Neuronal stem cell (in vitro differentiated cells): ENCODE measurements around the gene GLYR1.

Experiments used
- DNase-seq: peaks from one replicate; pipeline ENCODE4 v3.0.0-alpha.2; 2013; ENCODE audit warnings: low spot score
- H2AFZ ChIP-seq: one replicate; pipeline ENCODE4 v1.6.1; 2013; ENCODE audit warnings: mild to moderate bottlenecking, low read length, inconsistent platforms
- H2AK5ac ChIP-seq: 2 replicates; pipeline ENCODE4 v1.6.1; 2013; ENCODE audit warnings: low read depth, mild to moderate bottlenecking, inconsistent platforms, low read length, moderate library complexity, mixed read lengths
- H2BK120ac ChIP-seq: 2 replicates; pipeline ENCODE4 v1.6.1; 2013; ENCODE audit warnings: low read depth, mild to moderate bottlenecking, inconsistent platforms, low read length, moderate library complexity, mixed read lengths
- H2BK12ac ChIP-seq: one replicate; pipeline ENCODE4 v1.6.1; 2013; ENCODE audit warnings: low read length, inconsistent platforms
- H2BK15ac ChIP-seq: 2 replicates; pipeline ENCODE4 v1.6.1; 2013; ENCODE audit warnings: mild to moderate bottlenecking, low read length, inconsistent platforms, mixed read lengths
- H2BK5ac ChIP-seq: one replicate; pipeline ENCODE4 v1.6.1; 2013; ENCODE audit warnings: inconsistent platforms, mild to moderate bottlenecking, low read length, moderate library complexity
- H3K14ac ChIP-seq: one replicate; pipeline ENCODE4 v1.6.1; 2013; ENCODE audit warnings: low read length, inconsistent platforms
- H3K18ac ChIP-seq: 2 replicates; pipeline ENCODE4 v1.6.1; 2013; ENCODE audit warnings: low read length, inconsistent platforms
- H3K23ac ChIP-seq: 2 replicates; pipeline ENCODE4 v1.6.1; 2013; ENCODE audit warnings: low read depth, mild to moderate bottlenecking, mixed read lengths, low read length, inconsistent platforms; ENCODE audit not compliant: poor library complexity
- H3K27ac ChIP-seq: replicated peaks from 3 replicates; pipeline ENCODE4 v1.5.1; 2013; ENCODE audit warnings: low read length, inconsistent platforms
- H3K27me3 ChIP-seq, 3 experiments: 2 replicates each; pipeline ENCODE4 v1.6.1; 2013; ENCODE audit warnings: low read length in 3 of 3, mild to moderate bottlenecking in 2 of 3, inconsistent platforms in 1 of 3, low read depth in 1 of 3, mixed read lengths in 1 of 3, moderate library complexity in 1 of 3; ENCODE audit not compliant: control insufficient read depth in 3 of 3, insufficient read depth in 3 of 3
- H3K36me3 ChIP-seq, 2 donors: replicated peaks in 1 of 2; 2 replicates each; pipeline ENCODE4 v1.6.1; 2013; ENCODE audit warnings: low read length in 2 of 2; ENCODE audit not compliant: control insufficient read depth in 2 of 2, insufficient read depth in 2 of 2
- H3K4ac ChIP-seq: 2 replicates; pipeline ENCODE4 v1.6.1; 2013; ENCODE audit warnings: inconsistent platforms, mild to moderate bottlenecking, low read length, moderate library complexity
- H3K4me1 ChIP-seq, 2 donors: 1 replicate in 1 of 2; 2 replicates in 1 of 2; pipeline ENCODE4 v1.6.1; 2013; ENCODE audit warnings: low read length in 2 of 2, low read depth in 1 of 2; ENCODE audit not compliant: control insufficient read depth in 2 of 2, insufficient read depth in 1 of 2
- H3K4me2 ChIP-seq: one replicate; pipeline ENCODE4 v1.6.1; 2013; ENCODE audit warnings: mild to moderate bottlenecking, low read length, inconsistent platforms; ENCODE audit not compliant: insufficient read depth, poor library complexity, severe bottlenecking
- H3K4me3 ChIP-seq, 2 donors: 2 replicates each; pipeline ENCODE4 v1.5.1; 2013; ENCODE audit warnings: low read length in 2 of 2, mild to moderate bottlenecking in 2 of 2, inconsistent platforms in 1 of 2, moderate library complexity in 1 of 2
- H3K79me1 ChIP-seq: one replicate; pipeline ENCODE4 v1.6.1; 2013; ENCODE audit warnings: low read depth, mild to moderate bottlenecking, inconsistent platforms, low read length, moderate library complexity
- H3K9ac ChIP-seq: one replicate; pipeline ENCODE4 v1.6.1; 2013; ENCODE audit warnings: mild to moderate bottlenecking, low read depth, low read length, inconsistent platforms; ENCODE audit not compliant: poor library complexity
- H3K9me3 ChIP-seq, 2 donors: replicated peaks in 1 of 2; 2 replicates each; pipeline versions ENCODE3 to v1.6.1; 2013; ENCODE audit warnings: low read length in 2 of 2, mild to moderate bottlenecking in 2 of 2, inconsistent platforms in 1 of 2, low read depth in 1 of 2, mixed read lengths in 1 of 2, moderate library complexity in 1 of 2; ENCODE audit not compliant: control insufficient read depth in 2 of 2, insufficient read depth in 1 of 2
- H4K8ac ChIP-seq: one replicate; pipeline ENCODE4 v1.6.1; 2013; ENCODE audit warnings: low read depth, mild to moderate bottlenecking, inconsistent platforms, low read length, moderate library complexity
- H4K91ac ChIP-seq: one replicate; pipeline ENCODE4 v1.6.1; 2013; ENCODE audit warnings: low read length, low read depth, mild to moderate bottlenecking, inconsistent platforms; ENCODE audit not compliant: poor library complexity
- WGBS, 2 donors: extraction: QIAGEN DNeasy Blood & Tissue Kit; methylation state at CpG; one replicate each; pipeline ENCODE4 v1.1.7; 2013; ENCODE audit warnings: missing lambda C conversion rate in 2 of 2, mixed read lengths in 1 of 2; ENCODE audit not compliant: insufficient read length in 2 of 2, insufficient replicate concordance in 1 of 2; ENCODE audit errors: extremely low coverage in 2 of 2; 5-methylcytosine and 5-hydroxymethylcytosine counted together

Gene GLYR1

DNA sequence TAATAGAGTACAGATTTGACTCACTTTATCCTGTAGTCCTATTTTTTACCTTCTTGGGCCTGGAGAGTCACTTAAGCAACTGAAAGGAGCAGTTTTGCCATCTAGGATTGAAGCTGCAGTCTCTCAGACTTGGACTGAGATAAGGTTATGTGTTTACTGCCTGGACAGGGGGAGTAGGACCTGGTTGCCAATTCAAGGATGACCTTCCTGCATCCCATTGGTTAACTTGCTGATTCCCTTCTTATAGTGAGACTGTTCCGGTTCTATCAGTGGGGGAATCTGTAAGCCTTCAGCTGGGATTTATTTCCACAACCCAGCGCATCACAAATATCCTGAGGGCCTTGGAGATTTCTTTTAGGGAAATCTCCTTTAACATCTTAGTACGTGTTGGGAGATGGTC, 3.1 kb upstream of the GLYR1 start:
- Histone ChIP-seq H3K4me3 (no peak overlapping the region), H3K9ac (no peak overlapping the region), H3K23ac (no peak overlapping the region), H3K9me3 (no peaks in the 10 kb centered on the region), H3K27ac (no peak overlapping the region), H3K27me3 (no peaks in the 10 kb centered on the region), H2BK120ac (no peak overlapping the region), H3K14ac (no peak overlapping the region), H2BK15ac (no peak overlapping the region), H3K36me3 (peaks cover 6 to 40% of the 10 kb centered on the region in 2 donors), H2BK5ac (no peak overlapping the region), H2BK12ac (no peak overlapping the region), H3K4me2 (no peak overlapping the region), H4K91ac (no peak overlapping the region), H2AFZ (no peak overlapping the region), H3K18ac (no peak overlapping the region), H2AK5ac (no peak overlapping the region), H3K4me1 (peaks cover 5 to 22% of the 10 kb centered on the region in 2 donors), H3K4ac (no peak overlapping the region), H3K79me1 (peaks cover 15% of the 10 kb centered on the region), H4K8ac (no peak overlapping the region)
- WGBS, 2 donors: no CpG with 5 or more reads among the region's 3 CpGs
- no peak for DNase-seq

DNA sequence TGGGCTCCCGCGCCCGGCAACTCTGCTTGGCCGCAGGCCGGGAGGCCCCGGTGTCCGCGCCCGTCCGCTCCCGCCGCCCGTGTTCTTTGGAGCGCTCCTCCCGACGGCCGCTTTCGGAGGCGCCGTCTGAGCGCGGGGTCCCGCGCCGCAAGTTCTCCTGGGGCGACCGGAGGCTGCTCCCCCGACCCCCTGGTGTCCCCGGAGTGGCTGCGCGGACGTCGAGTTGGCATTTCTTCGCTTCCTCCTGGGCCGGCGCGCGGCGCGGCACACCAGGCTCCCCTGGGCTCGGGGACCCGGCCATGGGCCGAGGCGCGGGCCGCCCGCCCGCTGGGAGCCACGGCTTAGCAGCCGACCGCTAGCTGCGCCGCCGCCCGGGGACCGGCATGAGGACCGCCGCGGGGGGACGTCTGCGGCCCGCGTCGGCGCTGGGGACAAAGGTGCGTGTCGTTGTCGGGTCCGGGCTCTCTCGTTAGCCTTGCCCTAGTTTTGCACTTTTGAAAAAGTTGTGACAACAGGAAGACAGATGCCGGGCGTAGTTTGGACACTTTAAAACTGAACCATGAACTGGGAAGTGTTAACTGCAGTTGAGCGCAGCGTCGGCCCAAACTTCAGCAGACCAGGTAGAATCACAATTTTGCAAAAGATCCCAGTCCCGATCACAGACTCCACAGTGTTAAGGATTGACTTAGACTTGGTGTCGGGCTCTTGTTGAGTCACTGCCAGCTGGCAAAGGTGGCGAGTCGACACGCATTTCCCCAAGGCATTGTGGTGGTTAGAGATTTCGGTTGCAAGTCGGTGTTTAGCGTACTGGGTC, 893 bp upstream of the GLYR1 start:
- H2AK5ac ChIP-seq: no peak overlapping the region
- H3K36me3 ChIP-seq: peaks cover 13 to 39% of the 10 kb centered on the region in 2 donors
- H2AFZ ChIP-seq: peak overlapping the region; percentile 96
- peak overlapping the region; percentile 75 for H3K27ac ChIP-seq
- H3K79me1 ChIP-seq: peaks cover 15% of the 10 kb centered on the region
- peaks cover 5 to 22% of the 10 kb centered on the region in 2 donors for H3K4me1 ChIP-seq
- DNase-seq: peak; percentile 6
- H2BK120ac ChIP-seq: no peak overlapping the region
- no peaks in the 10 kb centered on the region for H3K9me3 ChIP-seq
- peak overlapping the region; percentile 87 to 88 for H3K4me3 ChIP-seq
- no peak overlapping the region for H4K8ac ChIP-seq
- H3K4ac ChIP-seq: no peak overlapping the region
- H2BK5ac ChIP-seq: peak overlapping the region; percentile 24
- H3K14ac ChIP-seq: peak overlapping the region; percentile 82
- peak overlapping the region; percentile 93 for H3K4me2 ChIP-seq
- H3K18ac ChIP-seq: peak overlapping the region; percentile 89
- H3K9ac ChIP-seq: peak overlapping the region; percentile 84
- no peaks in the 10 kb centered on the region for H3K27me3 ChIP-seq
- H3K23ac ChIP-seq: peak overlapping the region; percentile 85
- H4K91ac ChIP-seq: no peak overlapping the region
- H2BK15ac ChIP-seq: peak overlapping the region; percentile 58
- WGBS, 2 donors: no CpG with 5 or more reads among the region's 83 CpGs
- no peak overlapping the region for H2BK12ac ChIP-seq

GRCh38 chr16:4846503-4846900, 586 bp downstream of the GLYR1 start:
- no peak overlapping the region for H3K18ac ChIP-seq
- H3K4me2 ChIP-seq: peak overlapping the region; percentile 93
- WGBS, 2 donors: no CpG with 5 or more reads among the region's 27 CpGs
- no peaks in the 10 kb centered on the region for H3K9me3 ChIP-seq
- no peak overlapping the region for H2BK12ac ChIP-seq
- DNase-seq: no peak
- no peak overlapping the region for H3K27ac ChIP-seq
- H2BK15ac ChIP-seq: peak overlapping the region; percentile 37
- H3K14ac ChIP-seq: no peak overlapping the region
- no peaks in the 10 kb centered on the region for H3K27me3 ChIP-seq
- peaks cover 5 to 17% of the 10 kb centered on the region in 2 donors for H3K4me1 ChIP-seq
- H3K4me3 ChIP-seq: peak overlapping the region; percentile 88 to 96
- no peak overlapping the region for H2BK120ac ChIP-seq
- H3K9ac ChIP-seq: peak overlapping the region; percentile 91
- peak overlapping the region; percentile 13 for H2AK5ac ChIP-seq
- peak overlapping the region; percentile 53 for H2BK5ac ChIP-seq
- H3K4ac ChIP-seq: no peak overlapping the region
- peaks cover 15% of the 10 kb centered on the region for H3K79me1 ChIP-seq
- no peak overlapping the region for H4K8ac ChIP-seq
- H3K23ac ChIP-seq: no peak overlapping the region
- peaks cover 18 to 47% of the 10 kb centered on the region in 2 donors for H3K36me3 ChIP-seq
- H4K91ac ChIP-seq: no peak overlapping the region
- H2AFZ ChIP-seq: peak overlapping the region; percentile 96

GRCh38 chr16:4840984-4841383, 6.1 kb downstream of the GLYR1 start:
- H2BK15ac ChIP-seq: no peak overlapping the region
- H2AK5ac ChIP-seq: no peak overlapping the region
- H3K18ac ChIP-seq: no peak overlapping the region
- no peak overlapping the region for H3K23ac ChIP-seq
- H2AFZ ChIP-seq: no peak overlapping the region
- H2BK5ac ChIP-seq: no peak overlapping the region
- WGBS, 2 donors: no CpG with 5 or more reads among the region's 5 CpGs
- DNase-seq: no peak
- no peak overlapping the region for H3K14ac ChIP-seq
- H2BK12ac ChIP-seq: no peak overlapping the region
- no peak overlapping the region for H3K4me3 ChIP-seq
- no peak overlapping the region for H4K91ac ChIP-seq
- no peak overlapping the region for H3K9ac ChIP-seq
- peaks cover under 1 to 6% of the 10 kb centered on the region in 2 donors for H3K4me1 ChIP-seq
- no peak overlapping the region for H3K27ac ChIP-seq
- H2BK120ac ChIP-seq: no peak overlapping the region
- H3K4me2 ChIP-seq: no peak overlapping the region
- no peaks in the 10 kb centered on the region for H3K27me3 ChIP-seq
- no peaks in the 10 kb centered on the region for H3K79me1 ChIP-seq
- no peak overlapping the region for H3K4ac ChIP-seq
- H3K36me3 ChIP-seq: peaks cover 49 to 93% of the 10 kb centered on the region in 2 donors
- H4K8ac ChIP-seq: no peak overlapping the region
- no peaks in the 10 kb centered on the region for H3K9me3 ChIP-seq
